SK-N-DZ (cell line): Measurements from ENCODE around the gene COL24A1.
"Not testable (repeated sequence)": the region's sequence is repeated elsewhere in the genome, so short reads cannot be mapped to it uniquely, and the experiment has no call there.

Source experiments
- DNase-seq: peaks from one replicate; pipeline ENCODE4 v3.0.0-alpha.2; 2015; ENCODE audit warnings: low spot score

Gene COL24A1

GRCh38 chr1:86084998-86085397 lies 71.6 kb downstream of the COL24A1 start:
- no peak for DNase-seq

GRCh38 chr1:86082183-86082582 lies 74.4 kb downstream of the COL24A1 start:
- peak; percentile 3 for DNase-seq

GRCh38 chr1:86072474-86072873 lies 84.1 kb downstream of the COL24A1 start:
- DNase-seq, result not testable (repeated sequence)

- DNase-seq, result not testable (repeated sequence)
Measured at GRCh38 chr1:86071870-86072269, 84.7 kb downstream of the COL24A1 start.

- no peak for DNase-seq
Measured at GRCh38 chr1:86069757-86070145, 86.8 kb downstream of the COL24A1 start.

- DNase-seq, result no peak
Measured at GRCh38 chr1:86068841-86069756, 87.5 kb downstream of the COL24A1 start.

GRCh38 chr1:86068271-86068721 lies 88.3 kb downstream of the COL24A1 start:
- no peak for DNase-seq

GRCh38 chr1:86067626-86068025 lies 88.9 kb downstream of the COL24A1 start:
- no peak for DNase-seq

- DNase-seq, result no peak
Measured at GRCh38 chr1:86064899-86065298, 91.7 kb downstream of the COL24A1 start.

GRCh38 chr1:86063721-86064120 lies 92.9 kb downstream of the COL24A1 start:
- DNase-seq, result no peak

- DNase-seq, result no peak
Measured at GRCh38 chr1:86062453-86062852, 94.1 kb downstream of the COL24A1 start.

GRCh38 chr1:86061551-86061990 lies 95.0 kb downstream of the COL24A1 start:
- DNase-seq, result no peak

- no peak for DNase-seq
Measured at GRCh38 chr1:86054396-86054795, 102.2 kb downstream of the COL24A1 start.

GRCh38 chr1:86052948-86053698 lies 103.4 kb downstream of the COL24A1 start:
- DNase-seq, result no peak

GRCh38 chr1:86035101-86035500 lies 121.5 kb downstream of the COL24A1 start:
- no peak for DNase-seq

- no peak for DNase-seq
Measured at GRCh38 chr1:86030180-86030579, 126.4 kb downstream of the COL24A1 start.

- DNase-seq, result peak; percentile 27
Measured at GRCh38 chr1:86018283-86018923, 138.2 kb downstream of the COL24A1 start.

GRCh38 chr1:86016076-86016759 lies 140.4 kb downstream of the COL24A1 start:
- no peak for DNase-seq

- DNase-seq, result no peak
Measured at GRCh38 chr1:86015375-86015774, 141.2 kb downstream of the COL24A1 start.

GRCh38 chr1:86000601-86001000 lies 156.0 kb downstream of the COL24A1 start:
- no peak for DNase-seq

- DNase-seq, result no peak
Measured at GRCh38 chr1:85998105-85998855, 158.3 kb downstream of the COL24A1 start.
